Stimulated activated naive CD8-positive, alpha-beta T cell treated with anti-CD3 and anti-CD28 coated beads, Interleukin-15, Interleukin-2, amounts not matched to agents 100 ng/mL and 50 ng/mL, for 24 hours (primary cell): ENCODE results near the gene IVNS1ABP.

Experiments
- H3K27ac Mint-ChIP-seq: one replicate; pipeline ENCODE4 v1.8.0; 2021; ENCODE audit warnings: mild to moderate bottlenecking, mixed read lengths
- H3K27me3 Mint-ChIP-seq: one replicate; pipeline ENCODE4 v1.8.0; 2021; ENCODE audit warnings: mixed read lengths
- H3K36me3 Mint-ChIP-seq: one replicate; pipeline ENCODE4 v1.8.0; 2021; ENCODE audit warnings: low read depth, mixed read lengths
- H3K4me1 Mint-ChIP-seq: one replicate; pipeline ENCODE4 v1.8.0; 2021; ENCODE audit warnings: low read depth, mixed read lengths
- H3K4me3 Mint-ChIP-seq: one replicate; pipeline ENCODE4 v1.8.0; 2021; ENCODE audit warnings: mild to moderate bottlenecking, mixed read lengths
- H3K9me3 Mint-ChIP-seq: one replicate; pipeline ENCODE4 v1.8.0; 2021; ENCODE audit warnings: mixed read lengths

The IVNS1ABP gene

GRCh38 chr1:185317886-185318310 lies 855 bp upstream of the IVNS1ABP start:
- peaks cover 51% of the 10 kb centered on the region for H3K4me1 Mint-ChIP-seq
- peaks cover 39% of the 10 kb centered on the region for H3K36me3 Mint-ChIP-seq
- H3K4me3 Mint-ChIP-seq = peak overlapping the region; percentile 94
- H3K9me3 Mint-ChIP-seq = peaks cover 4% of the 10 kb centered on the region
- no peaks in the 10 kb centered on the region for H3K27me3 Mint-ChIP-seq
- H3K27ac Mint-ChIP-seq = peak overlapping the region; percentile 99

- Mint-ChIP-seq H3K36me3 (peaks cover 46% of the 10 kb centered on the region), H3K27ac (peak overlapping the region; percentile 99)
Measured at GRCh38 chr1:185316163-185317033, 645 bp downstream of the IVNS1ABP start.

GRCh38 chr1:185315445-185316071 lies 1.5 kb downstream of the IVNS1ABP start:
- Mint-ChIP-seq H3K4me3 (peak overlapping the region; percentile 94), H3K4me1 (peaks cover 68% of the 10 kb centered on the region), H3K27ac (peak overlapping the region; percentile 99), H3K9me3 (no peaks in the 10 kb centered on the region), H3K36me3 (peaks cover 44% of the 10 kb centered on the region), H3K27me3 (no peaks in the 10 kb centered on the region)

More at GRCh38 chr1:185316163-185317033, 645 bp downstream of the IVNS1ABP start:
- Mint-ChIP-seq H3K27me3 (no peaks in the 10 kb centered on the region), H3K4me3 (peak overlapping the region; percentile 94), H3K9me3 (peaks cover 4% of the 10 kb centered on the region), H3K4me1 (peaks cover 64% of the 10 kb centered on the region)

GRCh38 chr1:185314411-185314810 lies 2.6 kb downstream of the IVNS1ABP start:
- Mint-ChIP-seq H3K4me3 (peak overlapping the region; percentile 94), H3K27me3 (no peaks in the 10 kb centered on the region), H3K4me1 (peaks cover 68% of the 10 kb centered on the region), H3K36me3 (peaks cover 46% of the 10 kb centered on the region), H3K27ac (peak overlapping the region; percentile 77), H3K9me3 (no peaks in the 10 kb centered on the region)

- Mint-ChIP-seq H3K4me1 (peaks cover 50% of the 10 kb centered on the region), H3K36me3 (peaks cover 64% of the 10 kb centered on the region), H3K4me3 (peak overlapping the region; percentile 94), H3K27ac (no peak overlapping the region), H3K27me3 (no peaks in the 10 kb centered on the region), H3K9me3 (no peaks in the 10 kb centered on the region)
Measured at GRCh38 chr1:185312361-185313138, 4.5 kb downstream of the IVNS1ABP start.

GRCh38 chr1:185311589-185312225 lies 5.3 kb downstream of the IVNS1ABP start:
- no peaks in the 10 kb centered on the region for H3K9me3 Mint-ChIP-seq
- H3K27me3 Mint-ChIP-seq = no peaks in the 10 kb centered on the region
- H3K36me3 Mint-ChIP-seq = peaks cover 72% of the 10 kb centered on the region
- H3K4me1 Mint-ChIP-seq = peaks cover 48% of the 10 kb centered on the region
- H3K27ac Mint-ChIP-seq = no peak overlapping the region
- peak overlapping the region; percentile 36 for H3K4me3 Mint-ChIP-seq

GRCh38 chr1:185309566-185309965 lies 7.5 kb downstream of the IVNS1ABP start:
- peaks cover 34% of the 10 kb centered on the region for H3K4me1 Mint-ChIP-seq

GRCh38 chr1:185308126-185308525 lies 8.9 kb downstream of the IVNS1ABP start:
- Mint-ChIP-seq H3K27me3 (no peaks in the 10 kb centered on the region), H3K27ac (no peak overlapping the region), H3K36me3 (peaks cover 78% of the 10 kb centered on the region), H3K4me3 (no peak overlapping the region), H3K9me3 (no peaks in the 10 kb centered on the region), H3K4me1 (peaks cover 20% of the 10 kb centered on the region)

More at GRCh38 chr1:185309566-185309965, 7.5 kb downstream of the IVNS1ABP start:
- Mint-ChIP-seq H3K9me3 (no peaks in the 10 kb centered on the region), H3K27ac (no peak overlapping the region), H3K27me3 (no peaks in the 10 kb centered on the region), H3K4me3 (no peak overlapping the region), H3K36me3 (peaks cover 81% of the 10 kb centered on the region)

GRCh38 chr1:185305419-185305818 lies 11.6 kb downstream of the IVNS1ABP start:
- Mint-ChIP-seq H3K27ac (no peak overlapping the region), H3K9me3 (no peaks in the 10 kb centered on the region), H3K4me1 (no peaks in the 10 kb centered on the region), H3K36me3 (peaks cover 84% of the 10 kb centered on the region), H3K27me3 (no peaks in the 10 kb centered on the region), H3K4me3 (no peak overlapping the region)

- Mint-ChIP-seq H3K9me3 (no peaks in the 10 kb centered on the region), H3K27ac (no peak overlapping the region), H3K4me1 (no peaks in the 10 kb centered on the region)
Measured at GRCh38 chr1:185300152-185300551, 16.9 kb downstream of the IVNS1ABP start.

GRCh38 chr1:185297982-185298381 lies 19.1 kb downstream of the IVNS1ABP start:
- H3K36me3 Mint-ChIP-seq = peaks cover 89% of the 10 kb centered on the region

More at GRCh38 chr1:185300152-185300551, 16.9 kb downstream of the IVNS1ABP start:
- Mint-ChIP-seq H3K4me3 (no peak overlapping the region), H3K36me3 (peaks cover 89% of the 10 kb centered on the region), H3K27me3 (no peaks in the 10 kb centered on the region)

GRCh38 chr1:185295091-185295490 lies 22.0 kb downstream of the IVNS1ABP start:
- Mint-ChIP-seq H3K27ac (no peak overlapping the region), H3K4me3 (no peak overlapping the region), H3K27me3 (no peaks in the 10 kb centered on the region), H3K4me1 (peaks cover 11% of the 10 kb centered on the region), H3K9me3 (no peaks in the 10 kb centered on the region), H3K36me3 (peaks cover 69% of the 10 kb centered on the region)

More at GRCh38 chr1:185297982-185298381, 19.1 kb downstream of the IVNS1ABP start:
- Mint-ChIP-seq H3K27me3 (no peaks in the 10 kb centered on the region), H3K27ac (no peak overlapping the region), H3K4me1 (no peaks in the 10 kb centered on the region), H3K9me3 (no peaks in the 10 kb centered on the region), H3K4me3 (no peak overlapping the region)

- H3K4me3 Mint-ChIP-seq = no peak overlapping the region
- no peaks in the 10 kb centered on the region for H3K27me3 Mint-ChIP-seq
- H3K9me3 Mint-ChIP-seq = no peaks in the 10 kb centered on the region
- peaks cover 68% of the 10 kb centered on the region for H3K36me3 Mint-ChIP-seq
- peaks cover 11% of the 10 kb centered on the region for H3K4me1 Mint-ChIP-seq
- peak overlapping the region; percentile 28 for H3K27ac Mint-ChIP-seq
Measured at GRCh38 chr1:185293967-185294542, 23.0 kb downstream of the IVNS1ABP start.

GRCh38 chr1:185292237-185292636 lies 24.8 kb downstream of the IVNS1ABP start:
- no peak overlapping the region for H3K27ac Mint-ChIP-seq
- peaks cover 11% of the 10 kb centered on the region for H3K4me1 Mint-ChIP-seq
- no peak overlapping the region for H3K4me3 Mint-ChIP-seq
- H3K36me3 Mint-ChIP-seq = peaks cover 56% of the 10 kb centered on the region
- H3K27me3 Mint-ChIP-seq = no peaks in the 10 kb centered on the region
- H3K9me3 Mint-ChIP-seq = no peaks in the 10 kb centered on the region
